Measurements from ENCODE around the gene ATM.
"Not testable (repeated sequence)": the region's sequence is repeated elsewhere in the genome, so short reads cannot be mapped to it uniquely, and the experiment has no call there.

Gene ATM

GRCh38 chr11:108220721-108221336 is 2.0 kb upstream of the ATM start:
- DNase-seq (ENCODE audit: low read depth in 2 of 2): no peak

GRCh38 chr11:108221371-108221770 is 1.5 kb upstream of the ATM start:
- no peak for DNase-seq (ENCODE audit: low read depth in 2 of 2)

- no peak for DNase-seq (ENCODE audit: low read depth in 2 of 2)
Observed at GRCh38 chr11:108221911-108222573, 825 bp upstream of the ATM start.

- no peak for DNase-seq (ENCODE audit: low read depth in 2 of 2)
Observed at GRCh38 chr11:108223348-108224149, 682 bp downstream of the ATM start.

- DNase-seq (ENCODE audit: low read depth in 2 of 2): no peak
Observed at GRCh38 chr11:108224366-108224765, 1.5 kb downstream of the ATM start.

- DNase-seq (ENCODE audit: low read depth in 2 of 2): no peak
Observed at GRCh38 chr11:108224911-108225786, 2.3 kb downstream of the ATM start.

- no peak for DNase-seq (ENCODE audit: low read depth in 2 of 2)
Observed at GRCh38 chr11:108226036-108226435, 3.2 kb downstream of the ATM start.

GRCh38 chr11:108228251-108228650 is 5.4 kb downstream of the ATM start:
- DNase-seq (ENCODE audit: low read depth in 2 of 2): no peak

GRCh38 chr11:108233277-108233945 is 10.5 kb downstream of the ATM start:
- no peak for DNase-seq (ENCODE audit: low read depth in 2 of 2)

GRCh38 chr11:108235192-108235591 is 12.3 kb downstream of the ATM start:
- no peak for DNase-seq (ENCODE audit: low read depth in 2 of 2)

- DNase-seq (ENCODE audit: low read depth in 2 of 2): no peak
Observed at GRCh38 chr11:108235633-108236032, 12.8 kb downstream of the ATM start.

GRCh38 chr11:108237058-108237481 is 14.2 kb downstream of the ATM start:
- no peak for DNase-seq (ENCODE audit: low read depth in 2 of 2)

- DNase-seq (ENCODE audit: low read depth in 2 of 2): no peak
Observed at GRCh38 chr11:108239076-108239475, 16.2 kb downstream of the ATM start.

- DNase-seq (ENCODE audit: low read depth in 2 of 2): no peak
Observed at GRCh38 chr11:108241330-108242037, 18.6 kb downstream of the ATM start.

- DNase-seq (ENCODE audit: low read depth in 2 of 2): no peak
Observed at GRCh38 chr11:108242422-108242821, 19.6 kb downstream of the ATM start.

GRCh38 chr11:108246308-108246707 is 23.4 kb downstream of the ATM start:
- DNase-seq (ENCODE audit: low read depth in 2 of 2): no peak

GRCh38 chr11:108246885-108247284 is 24.0 kb downstream of the ATM start:
- no peak for DNase-seq (ENCODE audit: low read depth in 2 of 2)

- DNase-seq (ENCODE audit: low read depth in 2 of 2): no peak
Observed at GRCh38 chr11:108253176-108253575, 30.3 kb downstream of the ATM start.

- no peak for DNase-seq (ENCODE audit: low read depth in 2 of 2)
Observed at GRCh38 chr11:108269583-108269982, 46.7 kb downstream of the ATM start.

- DNase-seq (ENCODE audit: low read depth in 2 of 2): not testable (repeated sequence)
Observed at GRCh38 chr11:108276985-108277616, 54.2 kb downstream of the ATM start.

All from stimulated activated CD8-positive, alpha-beta memory T cell treated with anti-CD3 and anti-CD28 coated beads, Interleukin-15, amount 100 ng/mL, for 48 hours (primary cell).